GM19468 (cell line): ENCODE results near the gene ANKRD63.

Experiments used
- ATAC-seq: cut with Tn5 transposase; IDR thresholded peaks from one replicate; pipeline ENCODE4 v1.9.1; 2021; ENCODE audit warnings: mild to moderate bottlenecking, moderate library complexity, moderate number of reproducible peaks; ENCODE audit not compliant: unreplicated experiment; ENCODE audit errors: extremely low read depth

The ANKRD63 gene

GRCh38 chr15:40296561-40297230 lies 13.8 kb upstream of the ANKRD63 start:
- ATAC-seq = no peak

DNA sequence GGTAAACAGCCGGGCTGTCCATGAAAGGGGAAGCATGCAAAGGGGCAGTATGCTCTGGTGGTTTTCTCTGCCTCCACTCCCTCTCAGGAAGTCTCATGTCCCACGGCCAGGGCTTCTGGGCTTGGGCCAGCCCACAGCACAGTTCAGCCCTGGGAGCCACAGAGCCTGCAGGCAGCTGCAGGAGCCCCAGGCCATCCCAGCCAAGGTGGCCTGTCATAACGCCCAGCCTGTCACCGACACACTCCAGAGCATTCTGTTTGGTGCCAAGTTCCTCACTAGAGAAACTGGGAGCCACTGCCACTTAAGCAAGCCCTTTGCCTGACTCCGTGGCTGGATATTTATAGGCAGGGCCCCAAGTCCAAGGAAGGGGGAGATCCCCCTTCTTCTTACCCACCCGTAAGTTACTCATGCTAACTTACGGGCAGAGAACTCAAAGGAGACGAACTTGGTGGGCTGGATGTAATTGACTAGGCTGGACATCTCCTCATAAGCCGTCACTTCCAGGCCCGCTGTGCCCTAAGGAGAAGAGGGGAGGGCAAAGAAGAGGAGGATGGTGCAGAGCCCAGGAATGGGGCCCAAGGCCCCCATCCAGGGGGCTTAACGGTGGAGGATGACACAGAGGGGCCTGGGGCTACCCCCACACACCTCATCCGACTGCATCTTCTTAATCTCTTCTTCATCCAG lies 13.2 kb upstream of the ANKRD63 start:
- no peak for ATAC-seq

DNA sequence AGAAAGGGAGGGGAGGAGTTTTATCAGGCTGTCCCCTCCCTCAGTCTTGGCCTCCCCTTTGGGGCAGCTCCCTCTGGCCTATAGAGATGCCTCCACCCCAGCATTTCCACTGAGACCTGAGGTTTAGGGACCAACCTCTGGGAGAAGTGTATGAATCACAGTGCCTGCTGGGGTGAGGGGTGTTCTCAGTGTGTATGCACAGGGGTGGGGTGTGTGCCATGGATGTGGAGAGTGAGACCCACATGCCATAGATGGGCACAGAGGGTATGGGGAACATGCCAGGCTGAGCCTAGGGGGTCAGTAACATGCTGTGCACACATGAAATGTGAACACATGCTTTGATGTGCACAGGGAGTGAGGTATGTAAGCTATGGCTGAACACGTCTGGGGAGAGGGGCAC lies 12.4 kb upstream of the ANKRD63 start:
- no peak for ATAC-seq

DNA sequence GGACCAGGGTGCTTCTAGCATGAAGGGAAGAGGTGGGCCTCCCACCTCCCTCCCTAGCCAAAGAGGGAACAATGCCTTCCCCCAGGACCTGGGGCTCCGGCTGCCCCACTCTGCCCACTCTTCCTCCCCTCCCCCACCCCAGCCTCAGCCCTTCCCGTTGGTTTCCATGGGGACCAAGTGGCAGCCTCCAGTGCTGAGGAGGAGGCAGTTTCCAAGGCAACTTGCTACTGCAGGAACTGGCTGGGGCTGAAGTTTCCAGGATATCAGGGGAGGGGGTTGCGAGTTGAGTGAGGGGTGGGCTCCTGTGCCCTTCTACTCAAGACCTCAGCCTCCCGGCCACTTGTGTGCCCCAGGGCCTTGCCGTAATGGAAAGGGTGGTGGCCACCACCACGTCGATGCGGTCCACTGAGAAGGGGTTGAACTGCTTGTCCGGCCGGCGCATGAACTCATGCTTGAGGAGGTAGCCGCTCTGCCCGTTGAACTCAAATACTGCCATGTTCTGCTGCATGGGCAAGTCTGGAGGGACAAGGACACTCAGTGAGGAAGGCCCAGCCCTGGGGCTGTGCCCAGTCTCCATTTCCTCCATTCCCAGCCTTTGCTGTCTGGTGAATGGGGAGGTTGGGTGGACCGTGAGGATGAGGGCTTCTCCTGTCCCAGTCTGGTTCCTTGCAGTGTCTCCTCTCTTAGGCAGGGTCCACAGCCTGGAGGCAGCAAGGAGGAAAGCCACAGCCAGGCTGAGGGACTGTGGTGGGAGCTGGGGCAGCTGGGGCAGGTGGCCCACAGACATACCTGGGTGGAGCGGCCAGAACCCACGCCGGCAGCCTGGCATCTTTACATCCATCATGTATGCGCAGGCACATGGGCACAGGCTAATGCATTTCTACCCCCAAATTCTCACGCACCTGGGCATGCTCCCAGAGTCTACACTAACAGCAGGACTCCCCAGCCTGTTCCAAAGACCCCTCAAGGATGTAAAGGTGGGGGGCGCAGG lies 11.3 kb upstream of the ANKRD63 start:
- no peak for ATAC-seq

DNA sequence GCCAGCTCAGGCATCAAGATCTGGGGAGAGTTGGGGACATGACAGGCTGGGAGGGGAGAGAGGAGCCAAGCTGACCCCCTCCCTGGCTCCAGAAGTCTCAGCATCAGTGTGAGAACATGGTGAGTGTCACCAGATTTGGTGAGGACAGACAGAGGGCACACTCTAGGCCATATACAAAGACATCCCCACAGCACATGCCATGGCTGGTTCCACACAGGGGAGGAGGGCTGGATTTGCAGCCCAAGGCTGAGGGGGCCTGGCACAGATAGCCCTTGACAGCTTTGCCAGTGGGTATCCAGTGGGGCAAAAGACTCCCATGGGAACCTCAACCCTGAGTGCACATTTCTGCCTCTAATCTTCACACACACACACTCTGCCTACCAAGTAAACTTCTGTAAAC lies 10.1 kb upstream of the ANKRD63 start:
- no peak for ATAC-seq

DNA sequence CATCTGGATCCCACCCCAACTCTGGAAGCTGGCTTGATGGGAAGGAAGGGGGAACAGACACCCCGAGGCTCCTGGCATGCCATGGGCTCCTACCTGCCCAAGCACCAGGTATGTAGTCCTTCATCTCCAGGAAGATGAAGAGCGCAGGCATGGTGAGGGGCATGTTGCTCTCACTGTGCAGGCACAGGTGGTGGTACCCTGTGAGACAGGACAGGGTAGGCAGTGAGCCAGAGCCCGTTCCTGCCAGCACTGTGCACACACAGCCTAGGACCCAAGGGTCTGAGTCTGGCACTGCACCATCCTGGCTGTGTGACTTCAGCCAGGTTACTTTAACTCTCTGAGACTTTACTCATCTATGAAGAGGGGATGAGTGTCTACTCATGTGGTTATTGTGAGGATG lies 9.4 kb upstream of the ANKRD63 start:
- no peak for ATAC-seq

- ATAC-seq = no peak
Observed at GRCh38 chr15:40290918-40291574, 8.2 kb upstream of the ANKRD63 start.

GRCh38 chr15:40290545-40290917 lies 7.7 kb upstream of the ANKRD63 start:
- no peak for ATAC-seq

GRCh38 chr15:40289140-40289775 lies 6.4 kb upstream of the ANKRD63 start:
- ATAC-seq = no peak

GRCh38 chr15:40287968-40288367 lies 5.1 kb upstream of the ANKRD63 start:
- ATAC-seq = no peak

DNA sequence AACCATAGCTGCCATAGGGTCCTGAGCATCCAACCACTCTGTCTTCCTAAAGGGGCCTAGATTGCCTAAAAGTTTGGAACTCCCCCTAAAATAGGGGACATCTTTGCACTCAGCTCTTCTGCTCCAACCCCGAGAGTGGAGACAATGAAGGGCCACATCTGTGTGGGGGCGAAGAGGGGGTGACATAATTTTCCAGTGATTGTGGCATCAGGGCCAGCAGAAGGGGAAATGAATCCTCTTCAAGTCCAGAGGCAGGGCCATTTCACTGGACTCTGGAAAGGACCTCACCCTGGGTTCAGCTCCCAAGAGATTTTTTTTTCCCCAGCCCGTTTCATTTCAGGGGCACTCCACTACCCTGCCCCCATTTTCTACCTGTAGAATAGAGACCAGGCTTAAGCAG lies 4.6 kb upstream of the ANKRD63 start:
- no peak for ATAC-seq

DNA sequence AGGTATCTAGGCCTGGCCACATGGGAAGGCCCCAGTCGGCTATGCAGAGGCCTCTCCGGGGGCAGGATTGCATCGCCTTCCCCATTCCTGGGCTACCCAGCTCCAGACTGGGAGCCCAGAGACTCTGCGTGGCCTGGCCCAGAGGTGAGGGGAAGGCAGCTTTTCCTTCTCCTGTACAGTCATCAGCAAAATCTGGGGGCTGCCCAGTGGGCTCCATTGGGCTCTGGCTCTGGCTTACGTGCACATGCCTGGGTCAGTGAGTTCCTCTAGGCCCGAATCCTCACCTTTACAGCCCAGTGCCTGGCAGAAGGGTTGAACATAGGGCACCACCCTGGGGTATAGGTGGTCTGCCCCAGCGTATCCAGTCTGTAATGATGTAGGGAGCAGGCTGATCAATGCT lies 3.9 kb upstream of the ANKRD63 start:
- ATAC-seq = no peak

DNA sequence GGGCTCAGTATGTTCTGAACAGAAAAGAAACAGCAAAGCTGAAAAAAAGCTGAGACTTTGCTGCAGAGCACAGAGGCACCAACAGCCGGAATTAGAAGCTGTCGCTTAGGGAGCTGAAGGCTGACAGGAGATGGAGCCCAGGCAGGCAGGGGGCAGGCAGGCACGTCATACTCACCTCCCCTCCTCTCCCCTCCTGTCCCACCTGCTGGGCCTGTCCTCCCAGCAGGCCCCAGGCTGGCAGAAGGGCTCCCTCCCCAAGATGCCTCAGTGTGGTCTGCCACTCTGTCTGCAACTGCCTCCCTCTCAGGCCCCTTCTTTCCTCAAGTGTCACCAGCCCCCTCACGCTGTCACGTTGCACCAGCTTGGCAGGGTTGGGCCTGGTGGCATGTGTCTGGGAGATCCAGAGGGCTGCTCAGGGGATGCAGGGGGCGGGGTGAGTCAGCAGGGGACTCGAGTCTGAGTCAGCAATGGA lies 3.2 kb upstream of the ANKRD63 start:
- ATAC-seq = no peak

- ATAC-seq = no peak
Observed at GRCh38 chr15:40285554-40286011, 2.7 kb upstream of the ANKRD63 start.

DNA sequence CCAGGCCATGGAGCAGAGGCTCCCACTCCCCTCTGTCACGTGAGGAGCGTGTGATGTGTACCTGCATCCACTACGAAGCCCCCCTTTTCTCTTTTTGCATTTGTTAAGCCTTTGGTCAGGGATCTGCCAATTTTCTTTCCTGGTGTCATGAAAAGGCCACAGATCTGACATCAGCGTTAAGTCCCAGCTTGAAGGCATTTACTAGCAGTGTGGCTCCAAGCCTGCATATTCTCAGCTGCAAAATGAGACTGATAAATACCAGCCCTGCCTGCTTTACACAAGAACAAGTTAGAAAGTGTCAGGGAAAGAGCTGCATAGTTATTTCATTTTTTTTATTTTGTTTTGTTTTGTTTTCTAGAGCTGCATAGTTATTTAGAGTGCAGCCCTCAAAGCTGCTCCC lies 2.3 kb upstream of the ANKRD63 start:
- ATAC-seq = no peak

DNA sequence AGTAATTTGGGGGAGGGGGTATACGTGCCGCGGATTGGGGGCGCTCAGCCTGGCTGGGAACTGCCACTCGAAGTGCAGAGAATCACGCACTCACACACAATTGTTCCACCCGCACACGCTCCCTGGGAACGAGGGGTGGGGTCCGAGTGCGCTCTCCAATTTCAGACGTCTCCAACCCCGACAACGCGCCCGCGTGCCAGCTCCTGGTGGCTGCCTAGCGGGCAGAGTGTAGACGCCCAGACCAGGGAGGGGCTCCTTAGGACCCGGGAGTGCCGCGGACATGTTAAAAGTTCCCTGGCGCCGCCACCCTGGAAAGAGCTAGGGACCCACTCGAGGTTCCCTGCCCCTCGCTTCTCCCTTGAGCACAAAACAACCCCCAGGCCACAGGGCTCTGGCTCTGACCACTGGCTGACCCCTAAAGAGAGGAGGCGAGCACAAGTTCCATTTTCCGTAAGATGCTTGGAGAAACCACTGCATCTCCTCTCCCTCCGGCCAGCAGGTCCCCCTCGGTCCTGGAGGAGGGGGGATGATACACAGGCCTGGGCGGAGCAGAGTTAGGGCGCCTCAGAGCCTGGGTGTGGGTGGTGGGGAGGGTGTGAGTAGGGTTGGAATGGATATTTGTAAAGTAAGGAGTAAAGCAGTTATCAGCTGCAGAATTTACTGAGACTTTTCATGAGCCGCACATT lies 894 bp upstream of the ANKRD63 start:
- ATAC-seq = no peak

DNA sequence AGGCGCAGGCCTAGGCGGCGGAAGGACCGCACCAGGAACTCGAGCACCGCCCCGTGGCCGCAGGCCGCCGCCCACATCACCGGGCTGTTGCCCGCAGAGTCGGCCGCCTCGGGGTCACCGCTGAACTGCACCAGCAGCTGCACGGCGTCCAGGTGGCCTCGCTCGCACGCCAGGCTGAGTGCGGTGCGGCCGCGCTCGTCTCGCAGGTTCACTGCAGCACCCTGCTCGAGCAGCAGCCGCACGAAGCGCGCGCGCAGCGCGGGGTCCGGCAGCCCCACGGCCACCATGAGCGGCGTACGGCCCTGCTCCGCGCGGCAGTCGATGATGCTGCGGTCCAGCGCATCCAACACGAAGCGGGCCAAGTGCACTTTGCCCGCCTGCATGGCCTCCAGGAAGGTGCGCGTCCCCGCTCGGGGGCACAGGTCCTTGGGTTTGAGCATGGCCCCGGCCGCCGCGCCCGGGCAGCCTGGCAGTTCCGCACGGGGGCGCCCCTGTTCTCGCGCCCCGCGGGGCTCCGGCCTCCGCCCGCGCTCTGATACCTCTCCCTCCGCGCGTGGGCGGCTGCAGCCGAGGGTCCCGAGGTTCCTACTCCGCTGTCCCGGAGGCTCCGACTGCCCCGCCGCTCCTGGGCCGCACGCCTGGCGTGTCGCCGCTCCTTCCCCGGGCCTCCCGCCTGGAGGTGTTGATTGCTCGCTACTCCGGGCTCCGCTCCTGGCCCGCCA lies 556 bp downstream of the ANKRD63 start:
- no peak for ATAC-seq

DNA sequence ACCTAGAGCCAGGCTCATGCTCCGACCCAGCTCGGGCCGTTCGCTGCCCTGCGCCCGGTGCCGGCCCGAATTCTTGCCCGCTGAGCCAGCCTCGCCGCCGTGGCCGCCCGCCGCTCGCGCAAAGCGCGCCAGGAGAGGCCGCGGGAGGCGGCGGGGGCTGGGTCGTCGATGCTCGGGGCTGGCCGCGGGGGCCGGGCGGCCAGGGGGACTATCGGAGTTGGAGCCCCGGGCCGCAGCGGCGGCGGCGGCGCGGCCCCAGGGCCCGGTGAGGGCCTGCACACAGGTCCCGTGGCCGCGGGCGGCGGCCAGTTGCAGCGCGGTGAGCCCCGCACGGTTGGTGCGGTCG lies 1.1 kb downstream of the ANKRD63 start:
- ATAC-seq = no peak
